Neuron (in vitro differentiated cells): ENCODE results near the gene NOC4L.

Experiments used
- H2AFZ ChIP-seq: one replicate; pipeline ENCODE4 v1.6.1; 2013; ENCODE audit warnings: low read depth, mild to moderate bottlenecking, inconsistent platforms, low read length, moderate library complexity
- H3K27me3 ChIP-seq: one replicate; pipeline ENCODE4 v1.6.1; 2013; ENCODE audit warnings: low read length; ENCODE audit not compliant: insufficient read depth
- H3K36me3 ChIP-seq: one replicate; pipeline ENCODE4 v1.6.1; 2013; ENCODE audit warnings: low read length; ENCODE audit not compliant: insufficient read depth
- H3K4me1 ChIP-seq: one replicate; pipeline ENCODE4 v1.6.1; 2013; ENCODE audit warnings: low read length; ENCODE audit not compliant: insufficient read depth
- H3K4me3 ChIP-seq: 2 replicates; pipeline ENCODE4 v1.5.1; 2013; ENCODE audit warnings: mild to moderate bottlenecking, low read length, moderate library complexity
- H3K9me3 ChIP-seq: one replicate; pipeline ENCODE4 v1.6.1; 2013; ENCODE audit warnings: low read length

Gene NOC4L

DNA sequence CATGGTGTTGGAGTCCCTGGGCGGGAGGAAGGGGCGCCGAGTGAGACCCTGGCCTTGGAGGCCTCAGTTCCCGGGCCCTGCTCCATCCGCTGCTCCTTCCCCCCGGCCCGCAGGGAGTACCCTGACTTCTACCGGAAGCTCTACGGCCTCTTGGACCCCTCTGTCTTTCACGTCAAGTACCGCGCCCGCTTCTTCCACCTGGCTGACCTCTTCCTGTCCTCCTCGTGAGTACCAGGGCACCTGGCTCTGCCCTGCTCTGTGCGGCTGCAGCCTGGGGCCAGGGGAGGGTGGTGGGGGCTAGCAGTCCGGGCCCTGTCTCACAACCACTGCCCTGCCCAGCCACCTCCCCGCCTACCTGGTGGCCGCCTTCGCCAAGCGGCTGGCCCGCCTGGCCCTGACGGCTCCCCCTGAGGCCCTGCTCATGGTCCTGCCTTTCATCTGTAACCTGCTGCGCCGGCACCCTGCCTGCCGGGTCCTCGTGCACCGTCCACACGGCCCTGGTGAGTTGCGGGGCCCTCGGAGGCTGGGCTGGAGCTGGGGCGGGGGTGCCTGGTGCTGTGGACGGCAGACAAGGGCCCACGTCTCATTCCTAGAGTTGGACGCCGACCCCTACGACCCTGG is 7.0 kb downstream of the NOC4L start:
- Histone ChIP-seq H2AFZ (no peak overlapping the region), H3K4me1 (peaks cover 6% of the 10 kb centered on the region), H3K27me3 (no peaks in the 10 kb centered on the region), H3K4me3 (no peak overlapping the region), H3K36me3 (peaks cover 27% of the 10 kb centered on the region), H3K9me3 (peaks cover 2% of the 10 kb centered on the region)

GRCh38 chr12:132151766-132152410 is 7.6 kb downstream of the NOC4L start:
- no peaks in the 10 kb centered on the region for H3K27me3 ChIP-seq
- H3K9me3 ChIP-seq, result peaks cover 4% of the 10 kb centered on the region
- H3K4me3 ChIP-seq, result no peak overlapping the region
- H3K36me3 ChIP-seq, result peaks cover 32% of the 10 kb centered on the region
- peaks cover 6% of the 10 kb centered on the region for H3K4me1 ChIP-seq
- no peak overlapping the region for H2AFZ ChIP-seq

- Histone ChIP-seq H3K4me1 (peaks cover 6% of the 10 kb centered on the region), H2AFZ (no peak overlapping the region), H3K4me3 (no peak overlapping the region), H3K27me3 (no peaks in the 10 kb centered on the region), H3K9me3 (peaks cover 7% of the 10 kb centered on the region), H3K36me3 (peaks cover 33% of the 10 kb centered on the region)
Measured at GRCh38 chr12:132152411-132152821, 8.2 kb downstream of the NOC4L start.

- H3K9me3 ChIP-seq, result peaks cover 7% of the 10 kb centered on the region
- H3K4me1 ChIP-seq, result peaks cover 6% of the 10 kb centered on the region
- no peak overlapping the region for H3K4me3 ChIP-seq
- H3K36me3 ChIP-seq, result peaks cover 29% of the 10 kb centered on the region
- no peaks in the 10 kb centered on the region for H3K27me3 ChIP-seq
- H2AFZ ChIP-seq, result no peak overlapping the region
Measured at GRCh38 chr12:132152953-132153352, 8.7 kb downstream of the NOC4L start.

DNA sequence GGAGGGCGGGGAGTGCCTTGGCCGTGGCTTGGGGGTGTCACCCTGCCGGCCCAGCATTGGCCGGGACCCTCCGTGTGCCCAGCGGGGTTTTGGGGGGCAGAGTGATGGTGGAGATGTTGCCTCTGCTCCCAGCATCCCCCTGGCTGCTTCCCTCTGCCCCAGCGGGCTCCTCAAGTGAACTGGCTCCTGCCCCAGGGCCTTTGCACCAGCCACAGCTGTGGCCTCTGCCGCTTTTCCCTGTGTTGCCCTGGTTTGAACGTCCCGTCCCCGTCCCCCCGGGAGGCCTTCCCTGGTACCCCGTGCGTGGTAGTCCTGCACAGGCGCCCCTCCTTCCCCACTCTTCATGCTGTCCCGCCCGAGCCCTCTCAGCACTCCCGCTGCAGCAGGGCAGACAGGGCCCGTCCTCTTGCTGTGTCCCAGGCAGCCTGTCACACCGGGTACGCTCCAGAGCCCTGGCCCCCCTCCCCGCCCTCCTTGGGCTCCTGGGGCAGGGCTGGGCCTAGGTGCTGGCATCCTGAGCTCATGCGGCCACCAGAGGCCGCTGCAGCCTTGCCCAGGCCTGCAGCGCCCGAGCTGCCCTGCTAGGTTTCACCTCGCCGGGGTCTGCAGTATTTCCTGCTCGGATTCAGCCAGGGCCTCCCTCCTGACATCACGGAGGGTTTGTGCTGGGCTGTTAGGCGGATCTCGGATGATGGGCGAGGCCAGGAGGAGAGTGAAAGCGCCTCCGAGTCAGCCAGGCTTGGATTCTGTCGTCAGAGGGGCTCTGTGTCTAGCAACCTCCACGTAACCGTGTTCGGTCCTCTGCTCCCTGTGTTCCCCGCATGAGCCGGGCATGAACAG is 9.5 kb downstream of the NOC4L start:
- Histone ChIP-seq H3K4me1 (peaks cover 6% of the 10 kb centered on the region), H2AFZ (no peak overlapping the region), H3K9me3 (peaks cover 7% of the 10 kb centered on the region), H3K36me3 (peaks cover 24% of the 10 kb centered on the region), H3K27me3 (no peaks in the 10 kb centered on the region), H3K4me3 (no peak overlapping the region)

GRCh38 chr12:132154341-132154761 is 10.1 kb downstream of the NOC4L start:
- H3K4me1 ChIP-seq, result peaks cover 6% of the 10 kb centered on the region
- H3K36me3 ChIP-seq, result peaks cover 24% of the 10 kb centered on the region
- no peak overlapping the region for H2AFZ ChIP-seq
- H3K27me3 ChIP-seq, result no peaks in the 10 kb centered on the region
- peaks cover 7% of the 10 kb centered on the region for H3K9me3 ChIP-seq
- H3K4me3 ChIP-seq, result no peak overlapping the region

- Histone ChIP-seq H2AFZ (no peak overlapping the region), H3K27me3 (no peaks in the 10 kb centered on the region), H3K4me1 (peaks cover 6% of the 10 kb centered on the region), H3K36me3 (peaks cover 24% of the 10 kb centered on the region), H3K4me3 (no peak overlapping the region), H3K9me3 (peaks cover 5% of the 10 kb centered on the region)
Measured at GRCh38 chr12:132154941-132155770, 10.9 kb downstream of the NOC4L start.

DNA sequence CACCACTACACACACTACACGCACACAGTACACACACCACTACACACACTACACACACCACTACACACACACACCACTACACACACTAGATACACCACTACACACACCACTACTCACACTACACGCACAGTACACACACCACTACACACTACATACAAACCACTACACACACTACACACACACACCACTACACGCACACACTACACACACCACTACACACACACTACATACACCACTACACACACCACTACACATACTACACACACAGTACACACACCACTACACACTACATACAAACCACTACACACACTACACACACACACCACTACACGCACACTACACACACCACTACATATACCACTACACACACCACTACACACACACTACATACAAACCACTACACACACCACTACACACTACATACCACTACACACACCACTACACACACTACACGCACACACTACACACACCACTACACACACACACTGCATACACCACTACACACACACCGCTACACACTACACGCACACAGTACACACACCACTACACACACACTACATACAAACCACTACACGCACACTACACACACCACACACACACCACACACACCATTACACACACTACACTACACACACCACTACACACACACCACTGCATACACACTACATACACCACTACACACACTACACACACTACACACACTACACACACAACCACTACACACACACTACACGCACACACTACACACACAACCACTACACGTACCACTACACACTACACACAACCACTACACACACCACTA is 11.7 kb downstream of the NOC4L start:
- Histone ChIP-seq H3K9me3 (peaks cover 5% of the 10 kb centered on the region), H3K4me3 (no peak overlapping the region), H3K4me1 (peaks cover 6% of the 10 kb centered on the region), H3K36me3 (peaks cover 24% of the 10 kb centered on the region), H3K27me3 (no peaks in the 10 kb centered on the region), H2AFZ (no peak overlapping the region)

DNA sequence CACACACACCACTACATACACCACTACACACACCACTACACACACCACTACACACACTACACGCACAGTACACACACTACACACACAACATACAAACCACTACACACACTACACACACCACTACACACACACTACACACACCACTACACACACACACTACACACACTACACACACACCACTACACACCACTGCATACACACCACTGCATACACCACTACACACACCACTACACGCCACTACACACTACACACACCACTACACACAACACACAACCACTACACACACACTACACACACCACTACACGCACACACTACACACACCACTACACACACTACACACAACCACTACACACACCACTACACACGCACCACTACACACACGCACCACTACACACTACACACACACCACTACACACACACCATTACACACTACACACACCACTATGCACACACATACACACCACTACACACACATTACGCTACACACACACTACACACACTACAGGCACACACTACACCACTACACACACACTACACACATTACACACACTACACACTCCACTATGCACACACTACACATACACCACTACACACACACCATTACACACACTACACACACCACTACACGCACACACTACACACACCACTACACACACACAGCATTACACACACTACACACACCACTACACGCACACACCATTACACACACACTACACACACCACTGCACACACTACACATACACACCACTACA is 12.5 kb downstream of the NOC4L start:
- H3K4me1 ChIP-seq, result peaks cover 6% of the 10 kb centered on the region
- H3K4me3 ChIP-seq, result no peak overlapping the region
- peaks cover 5% of the 10 kb centered on the region for H3K9me3 ChIP-seq
- no peak overlapping the region for H2AFZ ChIP-seq
- peaks cover 18% of the 10 kb centered on the region for H3K36me3 ChIP-seq
- H3K27me3 ChIP-seq, result no peaks in the 10 kb centered on the region

DNA sequence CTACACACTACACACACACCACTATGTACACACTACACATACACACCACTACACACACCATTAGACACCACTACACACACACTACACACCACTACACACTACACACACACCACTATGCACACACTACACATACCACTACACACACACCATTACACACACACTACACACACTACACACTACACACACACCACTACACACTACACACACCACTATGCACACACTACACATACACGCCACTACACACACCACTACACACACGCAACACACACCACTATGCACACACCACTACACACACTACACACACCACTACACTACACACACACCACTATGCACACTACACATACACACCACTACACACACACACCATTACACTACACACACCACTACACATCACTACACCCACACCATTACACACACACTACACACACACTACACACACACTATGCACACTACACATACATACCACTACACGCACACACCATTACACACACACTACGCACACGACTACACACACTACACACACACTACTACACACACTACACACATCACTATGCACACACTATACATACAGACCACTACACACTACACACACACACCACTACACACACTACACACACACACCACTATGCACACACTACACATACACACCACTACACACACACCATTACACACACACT is 13.6 kb downstream of the NOC4L start:
- no peaks in the 10 kb centered on the region for H3K27me3 ChIP-seq
- peaks cover 5% of the 10 kb centered on the region for H3K9me3 ChIP-seq
- no peak overlapping the region for H3K4me3 ChIP-seq
- peaks cover 6% of the 10 kb centered on the region for H3K4me1 ChIP-seq
- H3K36me3 ChIP-seq, result peaks cover 10% of the 10 kb centered on the region
- H2AFZ ChIP-seq, result no peak overlapping the region
